Activated CD4-positive, alpha-beta T cell treated with anti-CD3 and anti-CD28 coated beads, Interleukin-2, amount 10 ng/mL, durations not matched to agents 24 days and 14 days (primary cell): ENCODE results near the gene KIF3C. TPM values are rescaled to one million over a fixed set of nuclear protein-coding genes. Genes with fewer than 3 reads are reported as not detected.
A peak's percentile ranks its signal among the peaks of the same experiment; 100 is the strongest.
"Not testable (repeated sequence)": the region's sequence is repeated elsewhere in the genome, so short reads cannot be mapped to it uniquely, and the experiment has no call there.

ENCODE experiments used
- DNase-seq: peaks from one replicate; pipeline ENCODE4 v3.0.0; 2022
- H3K27ac Mint-ChIP-seq: one replicate; pipeline ENCODE4 v1.8.0; 2022; ENCODE audit warnings: mild to moderate bottlenecking, mixed read lengths
- H3K27me3 Mint-ChIP-seq: one replicate; pipeline ENCODE4 v1.8.0; 2022; ENCODE audit warnings: mixed read lengths
- H3K36me3 Mint-ChIP-seq: one replicate; pipeline ENCODE4 v1.8.0; 2022; ENCODE audit warnings: low read depth, mild to moderate bottlenecking, mixed read lengths
- H3K4me1 Mint-ChIP-seq: one replicate; pipeline ENCODE4 v1.8.0; 2021; ENCODE audit warnings: mixed read lengths
- H3K4me3 Mint-ChIP-seq: one replicate; pipeline ENCODE4 v1.8.0; 2022; ENCODE audit warnings: mild to moderate bottlenecking, moderate library complexity, mixed read lengths
- H3K9me3 Mint-ChIP-seq: one replicate; pipeline ENCODE4 v1.8.0; 2021; ENCODE audit warnings: mixed read lengths
- intact Hi-C: fragments of 100-400 bp; cut with micrococcal nuclease; formaldehyde crosslinking; loops from one replicate; pipeline ENCODE4 v1.15.1; 2023
- total RNA-seq: library from RNA; stranded (reverse); gene quantifications from 2 replicates; pipeline ENCODE4 v1.2.3, GENCODE V29; 2022

Gene KIF3C
- 6.2 and 6.7 TPM in 2 replicates for total RNA-seq

DNA sequence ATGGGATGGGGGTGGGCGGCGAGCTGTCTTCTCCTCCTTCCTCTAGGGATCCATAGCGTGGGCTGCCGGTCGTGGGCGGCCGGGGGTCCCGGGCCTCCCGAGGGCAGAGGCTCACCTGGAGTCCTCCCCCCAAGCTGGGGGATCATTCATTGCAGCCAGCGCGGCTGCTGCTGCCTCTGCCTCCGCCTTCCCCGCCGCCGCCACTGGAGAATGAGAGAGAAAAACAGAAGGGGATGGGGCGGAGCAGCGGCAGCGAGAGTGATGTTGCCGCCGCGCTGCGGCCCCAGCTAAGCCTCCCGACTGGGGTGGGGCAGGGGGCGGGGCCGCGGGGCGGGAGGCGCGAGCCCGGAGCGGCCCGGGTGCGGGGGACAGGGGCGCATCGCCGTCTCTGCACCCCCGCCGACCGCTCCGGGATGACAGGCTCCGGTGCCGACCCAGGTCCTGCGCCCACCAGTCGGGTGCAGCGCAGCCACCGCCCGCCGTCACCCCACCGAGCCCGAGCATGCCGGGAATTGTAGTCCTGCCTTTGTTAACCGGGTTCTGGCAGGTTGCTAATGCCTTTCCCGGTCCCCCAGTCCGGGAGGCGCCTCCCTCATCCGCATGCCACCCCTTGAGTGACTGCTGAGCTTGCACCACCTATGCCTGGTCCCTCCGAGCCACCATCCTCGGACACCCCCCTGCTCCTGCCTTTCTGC lies at the start of gene KIF3C:
TSS of gene KIF3C (minus strand) at position 225 of the 695 bp plus-strand sequence. CDS start 580 bp downstream, outside the sequence.
- Mint-ChIP-seq H3K4me3 (peak within 1 kb of the TSS; percentile 93), H3K4me1 (peaks cover 15% of the 10 kb centered on the region), H3K27ac (peak within 1 kb of the TSS; percentile 87), H3K36me3 (no peaks in the 10 kb centered on the region), H3K9me3 (no peaks in the 10 kb centered on the region), H3K27me3 (no peaks in the 10 kb centered on the region)
- intact Hi-C loops, result loop anchor here (2.0 to 5.0 kb wide), 2 partner anchors 104 to 130 kb away; partner anchors contain the start of gene ASXL2
- peak; percentile 93 for DNase-seq

DNA sequence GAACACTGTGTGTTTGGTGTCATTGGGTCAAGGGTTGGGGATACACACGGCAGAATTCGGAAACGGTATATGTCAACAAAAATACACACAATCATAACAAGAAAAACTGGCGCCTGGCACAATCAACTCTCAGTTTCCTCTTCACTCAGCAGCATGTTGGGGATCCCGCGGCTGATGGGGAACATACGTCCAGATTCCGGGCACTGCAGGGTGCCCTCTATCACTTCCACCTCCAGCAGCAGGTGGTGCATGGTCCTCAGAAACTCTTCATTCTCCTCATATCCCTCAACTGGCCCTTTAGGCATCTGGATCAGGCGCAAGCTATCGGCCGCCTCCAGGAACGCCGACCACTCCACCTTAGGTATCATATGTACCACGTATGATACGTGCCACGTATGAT lies 45.8 kb upstream of the KIF3C start:
- H3K4me3 Mint-ChIP-seq, H3K27ac Mint-ChIP-seq, H3K4me1 Mint-ChIP-seq, H3K27me3 Mint-ChIP-seq, DNase-seq, intact Hi-C loops, H3K9me3 Mint-ChIP-seq, H3K36me3 Mint-ChIP-seq: not testable (repeated sequence)

DNA sequence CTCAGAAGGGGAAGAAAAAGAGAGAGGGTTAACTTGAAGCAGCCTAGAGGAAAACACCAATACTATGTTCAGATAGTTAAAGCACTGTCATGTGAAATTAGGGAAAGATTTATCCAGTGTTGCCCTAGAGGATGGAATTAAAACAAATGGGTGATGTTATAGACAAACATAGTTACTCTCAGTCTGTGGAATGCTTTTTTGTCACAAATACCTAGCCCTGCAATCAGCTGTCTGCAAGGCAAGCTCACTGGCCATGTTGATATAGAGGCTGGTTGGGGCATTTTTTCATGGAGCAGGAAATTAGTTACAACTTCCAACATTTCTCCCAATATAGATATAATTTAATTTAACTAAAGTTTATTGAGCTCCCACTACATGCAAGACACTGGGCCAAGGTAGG lies 43.2 kb upstream of the KIF3C start:
- Mint-ChIP-seq H3K9me3 (no peaks in the 10 kb centered on the region), H3K27me3 (no peaks in the 10 kb centered on the region), H3K36me3 (no peaks in the 10 kb centered on the region), H3K4me1 (peaks cover 2% of the 10 kb centered on the region), H3K4me3 (no peak overlapping the region), H3K27ac (no peak overlapping the region)
- no peak for DNase-seq
- intact Hi-C loops, result no loop called here

DNA sequence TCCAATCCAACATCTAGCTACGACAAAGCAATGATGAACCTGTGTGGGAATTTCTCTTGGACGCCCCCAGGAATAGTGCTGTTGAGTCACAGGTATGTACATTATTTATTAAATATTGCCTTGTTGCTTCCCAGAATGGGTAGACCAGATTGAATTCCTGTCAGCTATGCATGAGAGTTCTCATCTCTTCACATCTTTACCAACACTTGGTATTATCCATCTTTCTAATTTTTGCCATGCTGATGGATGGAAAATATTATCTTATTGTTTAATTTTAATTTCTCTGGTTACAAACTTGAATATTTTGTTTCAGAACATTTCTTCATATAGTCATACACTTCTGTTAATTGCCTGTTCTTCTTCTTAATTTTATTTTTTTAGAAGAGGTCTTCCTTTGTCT lies 42.0 kb upstream of the KIF3C start:
- peaks cover 2% of the 10 kb centered on the region for H3K4me1 Mint-ChIP-seq
- no peaks in the 10 kb centered on the region for H3K36me3 Mint-ChIP-seq
- H3K27me3 Mint-ChIP-seq, result peaks cover 2% of the 10 kb centered on the region
- no peak overlapping the region for H3K27ac Mint-ChIP-seq
- no peak for DNase-seq
- intact Hi-C loops, result no loop called here
- no peak overlapping the region for H3K4me3 Mint-ChIP-seq
- no peaks in the 10 kb centered on the region for H3K9me3 Mint-ChIP-seq

DNA sequence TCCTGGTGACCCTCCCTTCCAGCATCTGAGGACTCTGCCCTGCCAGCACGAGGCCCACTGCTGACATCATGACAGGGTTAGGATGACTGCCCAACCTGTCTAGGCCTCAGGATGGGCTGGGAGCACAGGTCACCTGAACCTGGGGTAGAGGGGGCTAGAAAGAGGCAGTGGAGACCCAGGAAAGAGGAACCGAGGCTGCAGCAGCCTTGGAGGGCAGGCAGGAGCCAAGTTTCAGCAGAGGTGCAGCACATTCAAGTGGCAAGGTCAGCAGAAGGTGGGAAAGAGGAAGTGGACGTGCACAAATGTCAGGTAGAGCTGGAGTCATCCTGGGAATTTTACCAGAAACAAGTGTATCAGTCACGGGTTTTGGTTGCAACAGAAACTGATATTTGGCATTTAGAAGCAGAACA lies 37.9 kb upstream of the KIF3C start:
- H3K4me1 Mint-ChIP-seq, result peaks cover 3% of the 10 kb centered on the region

DNA sequence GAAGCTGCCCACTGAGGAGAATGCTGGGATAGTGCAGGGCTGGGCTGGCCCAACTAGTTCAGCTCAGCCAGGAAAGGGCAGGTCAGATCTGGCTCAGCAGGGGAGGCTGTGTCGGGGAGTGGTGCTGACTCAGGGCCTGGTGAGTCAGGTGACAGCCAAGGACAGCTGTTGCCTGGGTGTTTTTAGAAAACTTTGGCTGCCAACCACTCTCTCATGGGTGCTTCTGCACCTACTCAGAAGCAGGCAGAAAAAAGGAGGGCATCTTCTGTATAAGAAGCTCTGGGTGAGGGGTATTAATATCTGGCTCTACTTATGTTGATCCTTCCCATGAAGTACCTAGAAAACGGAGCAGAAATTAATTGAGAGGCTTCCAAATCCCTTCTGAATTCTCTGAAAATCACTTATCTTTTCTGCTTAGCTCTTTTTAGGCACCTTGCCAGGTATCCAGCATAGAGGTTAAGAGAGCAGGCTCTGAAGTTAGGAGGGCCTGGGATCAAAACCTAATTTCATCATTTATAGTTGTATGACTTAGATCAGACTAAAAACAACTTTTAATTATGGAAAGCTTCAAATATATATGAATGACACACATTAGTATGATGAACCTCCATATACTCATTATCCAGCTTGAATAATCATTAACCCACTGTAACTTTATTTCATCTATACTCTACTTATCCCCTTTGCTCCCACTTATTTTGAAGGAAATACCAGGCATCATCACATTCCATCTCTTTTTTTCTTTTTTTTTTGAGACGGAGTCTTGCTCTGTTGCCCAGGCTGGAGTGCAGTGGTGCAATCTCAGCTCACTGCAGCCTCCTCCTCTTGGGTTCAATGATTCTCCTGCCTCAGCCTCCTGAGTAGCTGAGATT lies 36.1 kb upstream of the KIF3C start:
- peaks cover 2% of the 10 kb centered on the region for H3K27me3 Mint-ChIP-seq
- peak; percentile 66 for DNase-seq
- no peak overlapping the region for H3K4me3 Mint-ChIP-seq
- H3K27ac Mint-ChIP-seq, result no peak overlapping the region
- H3K9me3 Mint-ChIP-seq, result no peaks in the 10 kb centered on the region
- intact Hi-C loops, result no loop called here
- no peaks in the 10 kb centered on the region for H3K36me3 Mint-ChIP-seq
- H3K4me1 Mint-ChIP-seq, result peaks cover 3% of the 10 kb centered on the region

More for the DNA sequence above, 37.9 kb upstream of the KIF3C start:
- no peaks in the 10 kb centered on the region for H3K36me3 Mint-ChIP-seq
- no peak overlapping the region for H3K4me3 Mint-ChIP-seq
- peaks cover 2% of the 10 kb centered on the region for H3K27me3 Mint-ChIP-seq
- H3K27ac Mint-ChIP-seq, result no peak overlapping the region
- DNase-seq, result no peak
- H3K9me3 Mint-ChIP-seq, result no peaks in the 10 kb centered on the region
- intact Hi-C loops, result no loop called here

DNA sequence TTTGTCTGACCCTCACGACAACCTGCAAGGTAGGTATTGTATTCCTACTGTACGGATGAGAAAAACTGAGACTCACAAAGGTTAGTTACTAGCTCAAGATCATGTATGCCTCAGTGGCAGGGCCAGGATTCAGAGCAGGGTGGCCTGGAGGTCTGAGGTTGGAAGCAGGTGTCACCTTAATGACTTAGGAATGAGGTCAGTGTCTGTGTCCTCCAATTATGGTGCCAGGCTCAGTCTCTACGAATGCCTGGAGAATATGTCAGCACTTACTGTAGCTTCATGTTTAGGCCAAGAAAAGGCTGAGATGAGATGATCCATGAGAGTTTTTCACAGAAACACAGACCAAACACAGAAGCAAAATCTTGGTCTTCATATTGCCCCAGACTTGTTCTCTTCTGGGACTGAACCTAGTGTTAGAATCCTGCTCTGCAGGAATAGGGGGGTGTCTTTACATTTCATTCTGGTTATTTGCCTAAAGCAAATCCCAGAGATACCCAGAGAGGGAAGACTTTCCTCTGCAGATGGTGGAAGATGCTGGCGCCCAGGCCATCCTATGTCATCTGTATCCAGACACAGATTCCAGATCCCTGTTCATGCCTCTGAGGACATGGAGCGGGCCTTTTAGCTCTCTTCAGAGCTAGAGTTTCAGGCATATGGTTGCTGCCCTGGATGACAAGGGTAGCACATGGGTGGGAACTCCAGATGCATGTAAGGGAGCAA lies 35.3 kb upstream of the KIF3C start:
- H3K9me3 Mint-ChIP-seq, result no peaks in the 10 kb centered on the region
- no peak overlapping the region for H3K27ac Mint-ChIP-seq
- peaks cover 2% of the 10 kb centered on the region for H3K27me3 Mint-ChIP-seq
- H3K4me3 Mint-ChIP-seq, result no peak overlapping the region
- H3K36me3 Mint-ChIP-seq, result no peaks in the 10 kb centered on the region
- peaks cover 3% of the 10 kb centered on the region for H3K4me1 Mint-ChIP-seq
- DNase-seq, result no peak
- intact Hi-C loops, result no loop called here

DNA sequence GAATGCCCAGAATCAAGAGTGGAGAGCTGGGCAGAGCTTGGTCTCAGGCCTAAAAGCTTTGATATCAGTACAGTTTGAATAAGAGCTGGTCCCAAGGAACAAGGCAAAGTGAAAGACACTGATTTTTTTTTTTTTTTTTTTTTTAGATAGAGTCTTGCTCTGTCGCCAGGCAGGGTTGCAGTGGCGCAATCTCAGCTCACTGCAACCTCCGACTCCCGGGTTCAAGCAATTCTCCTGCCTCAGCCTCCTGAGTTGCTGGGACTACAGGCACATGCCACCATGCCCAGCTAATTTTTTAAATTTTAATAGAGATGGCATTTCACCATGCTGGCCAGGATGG lies 34.4 kb upstream of the KIF3C start:
- DNase-seq, intact Hi-C loops, H3K4me1 Mint-ChIP-seq, H3K36me3 Mint-ChIP-seq, H3K9me3 Mint-ChIP-seq, H3K27me3 Mint-ChIP-seq, H3K4me3 Mint-ChIP-seq, H3K27ac Mint-ChIP-seq: not testable (repeated sequence)

DNA sequence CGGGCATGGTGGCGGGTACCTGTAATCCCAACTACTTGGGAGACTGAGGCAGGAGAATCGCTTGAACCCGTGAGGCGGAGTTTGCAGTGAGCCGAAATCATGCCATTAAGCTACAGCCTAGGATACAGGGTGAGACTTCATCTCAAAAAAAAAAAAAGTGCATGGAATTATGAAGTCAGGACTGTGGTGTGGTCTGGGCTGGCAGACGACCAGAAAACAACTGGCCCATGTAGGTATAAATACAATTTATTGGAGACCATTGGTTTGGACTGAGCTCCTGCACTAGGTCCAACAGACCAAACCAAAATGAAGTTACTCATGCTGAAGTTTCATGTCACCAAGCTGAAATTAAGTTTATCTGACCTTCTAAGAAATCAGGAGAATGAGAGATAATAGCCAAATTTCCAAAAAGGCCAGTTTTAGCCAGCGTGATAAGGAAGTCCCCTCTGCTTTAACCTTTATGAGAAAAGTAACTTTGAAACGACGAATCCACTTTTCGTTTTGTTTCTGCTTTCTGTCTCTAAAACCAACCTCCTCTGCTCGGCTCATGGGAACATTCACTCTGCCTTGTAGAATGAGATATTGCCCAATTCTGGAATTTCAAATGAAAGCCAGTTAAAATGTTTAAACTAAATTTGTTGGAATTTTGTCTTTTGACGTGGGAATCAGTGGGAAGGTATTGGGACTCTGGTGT lies 33.9 kb upstream of the KIF3C start:
- H3K27me3 Mint-ChIP-seq, result peaks cover 2% of the 10 kb centered on the region
- H3K9me3 Mint-ChIP-seq, result no peaks in the 10 kb centered on the region
- no peak overlapping the region for H3K27ac Mint-ChIP-seq
- intact Hi-C loops, result no loop called here
- H3K4me3 Mint-ChIP-seq, result no peak overlapping the region
- no peaks in the 10 kb centered on the region for H3K36me3 Mint-ChIP-seq
- no peak for DNase-seq
- peaks cover 3% of the 10 kb centered on the region for H3K4me1 Mint-ChIP-seq

DNA sequence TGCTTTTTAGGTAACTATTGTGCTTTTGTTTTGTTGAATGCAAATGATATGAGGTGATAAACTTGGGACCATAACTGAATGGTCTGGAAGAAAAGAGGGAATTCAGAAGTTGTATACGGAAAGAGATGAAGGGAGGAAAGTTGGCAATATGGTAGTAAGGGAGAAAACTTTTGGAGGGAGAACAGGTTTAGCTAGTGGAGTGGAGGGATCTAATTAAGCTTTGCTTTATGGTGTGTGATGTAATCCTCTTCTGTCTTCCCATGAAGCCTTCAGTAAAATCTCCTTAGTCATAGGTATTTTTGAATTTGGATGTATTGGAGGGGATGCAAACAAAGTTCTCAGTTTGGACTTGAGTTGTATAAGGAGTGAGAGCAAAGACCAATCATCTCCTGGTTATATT lies 31.4 kb upstream of the KIF3C start:
- no peak for DNase-seq
- Mint-ChIP-seq H3K36me3 (no peaks in the 10 kb centered on the region), H3K27me3 (no peaks in the 10 kb centered on the region), H3K4me3 (no peak overlapping the region), H3K4me1 (peaks cover 11% of the 10 kb centered on the region), H3K27ac (no peak overlapping the region), H3K9me3 (no peaks in the 10 kb centered on the region)
- intact Hi-C loops, result no loop called here

DNA sequence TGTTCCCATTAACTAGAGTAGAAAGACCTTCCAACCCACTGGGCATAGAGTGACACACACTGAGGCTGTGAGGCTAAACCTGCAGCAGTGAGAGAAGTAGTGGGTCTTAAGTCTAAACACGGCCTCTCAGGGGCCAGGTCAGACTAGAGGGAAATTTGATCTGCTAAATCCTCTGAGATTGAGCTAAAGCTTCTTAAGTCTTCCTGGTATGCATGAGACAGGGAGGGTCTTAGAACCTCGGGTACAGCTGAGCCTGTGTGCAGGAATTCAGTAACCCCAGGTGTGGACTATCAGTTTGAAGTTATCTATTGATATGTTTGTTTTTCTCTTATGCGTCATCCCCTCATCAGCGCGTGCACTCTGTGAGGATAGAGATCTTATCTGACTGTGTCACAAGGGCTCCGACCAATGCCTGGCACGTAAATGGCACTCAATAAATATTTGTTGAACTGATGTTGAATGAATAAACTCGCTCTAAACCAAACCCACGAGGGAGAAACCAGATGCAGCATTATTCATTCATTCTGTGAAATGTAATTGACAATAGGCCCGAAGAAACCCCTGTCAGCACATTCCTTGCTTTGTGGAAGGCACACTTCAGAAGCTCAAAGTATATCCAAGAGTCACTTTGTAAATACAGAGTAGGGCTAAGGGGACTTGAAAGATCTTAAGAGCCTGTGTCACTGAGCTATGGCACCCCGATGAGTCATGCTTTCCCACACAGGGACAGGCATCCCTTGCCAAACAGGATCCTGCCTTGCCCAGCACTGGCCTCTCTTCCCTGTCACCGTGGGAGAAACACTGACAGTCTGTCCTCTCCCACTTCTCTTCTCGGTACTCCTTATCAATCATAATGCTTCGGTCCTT lies 29.9 kb upstream of the KIF3C start:
- intact Hi-C loops, result no loop called here
- no peak overlapping the region for H3K27ac Mint-ChIP-seq
- H3K36me3 Mint-ChIP-seq, result no peaks in the 10 kb centered on the region
- peaks cover 8% of the 10 kb centered on the region for H3K4me1 Mint-ChIP-seq
- H3K27me3 Mint-ChIP-seq, result no peaks in the 10 kb centered on the region
- H3K4me3 Mint-ChIP-seq, result no peak overlapping the region
- H3K9me3 Mint-ChIP-seq, result no peaks in the 10 kb centered on the region
- DNase-seq, result no peak

DNA sequence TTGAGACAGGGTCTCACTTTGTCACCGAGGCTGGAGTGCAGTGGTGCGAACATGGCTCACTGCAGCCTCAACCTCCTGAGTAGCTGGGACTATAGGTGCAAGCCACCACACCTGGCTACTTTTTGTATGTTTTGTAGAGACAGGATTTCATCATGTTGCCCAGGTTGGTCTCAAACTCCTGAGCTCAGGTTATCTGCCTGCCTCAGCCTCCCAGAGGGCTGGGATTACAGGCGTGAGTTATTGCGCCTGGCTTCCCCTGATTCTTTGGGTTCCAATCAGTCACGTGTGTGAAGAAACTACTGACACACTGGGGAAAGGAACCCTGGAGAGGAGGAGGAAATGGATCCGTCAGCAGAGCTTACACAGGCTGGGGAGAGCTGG lies 29.3 kb upstream of the KIF3C start:
- H3K4me1 Mint-ChIP-seq, result peaks cover 8% of the 10 kb centered on the region
- DNase-seq, result no peak
- no peak overlapping the region for H3K4me3 Mint-ChIP-seq
- H3K36me3 Mint-ChIP-seq, result no peaks in the 10 kb centered on the region
- intact Hi-C loops, result no loop called here
- H3K27ac Mint-ChIP-seq, result no peak overlapping the region
- H3K27me3 Mint-ChIP-seq, result no peaks in the 10 kb centered on the region
- H3K9me3 Mint-ChIP-seq, result no peaks in the 10 kb centered on the region

DNA sequence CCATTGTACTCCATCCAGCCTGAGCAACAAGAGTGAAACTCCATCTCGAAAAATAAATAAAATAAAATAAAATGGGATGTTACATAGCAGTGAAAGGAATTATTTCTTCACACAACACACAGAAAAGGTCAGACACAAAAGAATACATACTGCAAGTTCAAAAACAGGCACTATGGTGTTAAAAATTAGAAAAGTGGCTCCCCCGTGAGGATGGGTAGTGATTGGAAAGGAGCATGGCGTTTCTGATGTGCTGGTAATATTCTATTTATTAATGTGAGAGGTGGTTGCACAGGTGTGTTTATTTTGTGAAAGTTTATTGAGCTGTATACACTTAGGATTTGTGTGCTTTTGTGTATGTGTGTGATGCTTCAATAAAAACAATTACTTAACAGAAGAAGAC lies 28.6 kb upstream of the KIF3C start:
- no peak for DNase-seq
- Mint-ChIP-seq H3K27me3 (no peaks in the 10 kb centered on the region), H3K27ac (no peak overlapping the region), H3K4me1 (peaks cover 8% of the 10 kb centered on the region), H3K36me3 (no peaks in the 10 kb centered on the region), H3K4me3 (no peak overlapping the region), H3K9me3 (no peaks in the 10 kb centered on the region)
- intact Hi-C loops, result no loop called here
